Panc1 (cell line): ENCODE measurements around the gene APLF. TPM values are rescaled to one million over a fixed set of nuclear protein-coding genes. Genes with fewer than 3 reads are reported as not detected.

Source experiments
- ATAC-seq: fragments of 200-7000 bp; cut with Tn5 transposase; 2 replicates; pipeline ENCODE4 v1.9.1; 2020; ENCODE audit warnings: mild to moderate bottlenecking, moderate library complexity
- BruUV-seq: library from RNA; stranded (reverse); fragments of 400-500 nt; replicated peaks from 2 replicates; lab custom pipeline; 2021; lab: Mats Ljungman, UMichigan
- CTCF ChIA-PET: fragments of 300-600 bp; sonication (Branson Sonifier 250); formaldehyde crosslinking; loops from one replicate; lab custom pipeline; 2022; ENCODE audit warnings: antibody characterized with exemption; lab: Charles Lee
- POLR2A ChIA-PET: fragments of 300-600 bp; sonication (Branson Sonifier 250); formaldehyde crosslinking; loops from one replicate; lab custom pipeline; 2022; ENCODE audit warnings: antibody characterized with exemption; lab: Charles Lee
- DNase-seq: peaks from one replicate; pipeline ENCODE4 v3.0.0-alpha.2; 2010; ENCODE audit warnings: low read depth, low spot score
- H3K27ac ChIP-seq: 2 replicates; pipeline ENCODE4 v1.5.1; 2011; ENCODE audit warnings: mild to moderate bottlenecking, low read length, inconsistent platforms
- H3K27me3 ChIP-seq: fragments of 200-500 bp; sonication (Bioruptor generic); 2 replicates; pipeline ENCODE4 v1.6.0; 2014; ENCODE audit warnings: low read length, inconsistent platforms; ENCODE audit not compliant: control insufficient read depth, insufficient read depth
- H3K36me3 ChIP-seq: fragments of 200-500 bp; sonication (Bioruptor generic); 2 replicates; pipeline ENCODE4 v1.5.1; 2014; ENCODE audit warnings: inconsistent platforms, mild to moderate bottlenecking, low read length, moderate library complexity; ENCODE audit not compliant: control insufficient read depth, insufficient read depth
- H3K4me1 ChIP-seq: 2 replicates; pipeline ENCODE4 v1.5.1; 2011; ENCODE audit warnings: inconsistent platforms, mild to moderate bottlenecking, low read length, moderate library complexity; ENCODE audit not compliant: control insufficient read depth, insufficient read depth
- H3K4me3 ChIP-seq, 2 experiments: 2 replicates each; pipeline ENCODE4 v1.5.1; 2011 to 2012; ENCODE audit warnings: low read depth in 2 of 2, low read length in 2 of 2, mild to moderate bottlenecking in 2 of 2, inconsistent platforms in 1 of 2, moderate library complexity in 1 of 2
- H3K9me3 ChIP-seq: fragments of 200-500 bp; sonication (Bioruptor generic); 2 replicates; pipeline ENCODE4 v1.5.1; 2014; ENCODE audit warnings: low read depth, mild to moderate bottlenecking, inconsistent platforms, low read length, moderate library complexity; ENCODE audit not compliant: control insufficient read depth, insufficient read depth
- POLR2AphosphoS5 ChIP-seq: IDR thresholded peaks from 2 replicates; pipeline ENCODE4 v1.6.1; 2012; ENCODE audit warnings: mild to moderate bottlenecking, low read depth, low read length, moderate library complexity
- REST ChIP-seq, 2 experiments: IDR thresholded peaks; 2 replicates each; pipeline ENCODE4 v1.6.1; 2011 to 2012; ENCODE audit warnings: low read depth in 2 of 2, control low read depth in 1 of 2, low read length in 1 of 2, mild to moderate bottlenecking in 1 of 2, moderate library complexity in 1 of 2; ENCODE audit not compliant: insufficient read depth in 1 of 2
- SIN3A ChIP-seq: IDR thresholded peaks from 2 replicates; pipeline ENCODE4 v1.6.1; 2012; ENCODE audit warnings: low read depth, mild to moderate bottlenecking, low read length, moderate library complexity, borderline replicate concordance; ENCODE audit not compliant: insufficient read depth
- TCF7L2 ChIP-seq: IDR thresholded peaks from 2 replicates; pipeline ENCODE4 v1.6.1; 2011; ENCODE audit warnings: mild to moderate bottlenecking, low read depth, low read length, inconsistent platforms
- in situ Hi-C: cut with HindIII; loops from 2 replicates; pipeline ENCODE4 v1.10.0; 2016; ENCODE audit warnings: low sequenced_read_pairs, low pct_unique_long_range_greater_than_20kb
- intact Hi-C: fragments of 100-400 bp; cut with micrococcal nuclease; formaldehyde crosslinking; loops from one replicate; pipeline ENCODE4 v1.10.0; 2022; ENCODE audit not compliant: unreplicated experiment
- total RNA-seq: library from RNA; stranded (reverse); gene quantifications from one replicate; pipeline ENCODE4 v1.2.1, GENCODE V29; 2021; ENCODE audit not compliant: unreplicated experiment
- TF ChIP-seq, protein P1 (sequence below): fragments of 450-650 bp; IDR thresholded peaks from 2 replicates; pipeline ENCODE4 v1.5.1; 2017; ENCODE audit warnings: mild to moderate bottlenecking

Gene APLF
- total RNA-seq, 1 experiment from 2014 or later, result 2.6 TPM

DNA sequence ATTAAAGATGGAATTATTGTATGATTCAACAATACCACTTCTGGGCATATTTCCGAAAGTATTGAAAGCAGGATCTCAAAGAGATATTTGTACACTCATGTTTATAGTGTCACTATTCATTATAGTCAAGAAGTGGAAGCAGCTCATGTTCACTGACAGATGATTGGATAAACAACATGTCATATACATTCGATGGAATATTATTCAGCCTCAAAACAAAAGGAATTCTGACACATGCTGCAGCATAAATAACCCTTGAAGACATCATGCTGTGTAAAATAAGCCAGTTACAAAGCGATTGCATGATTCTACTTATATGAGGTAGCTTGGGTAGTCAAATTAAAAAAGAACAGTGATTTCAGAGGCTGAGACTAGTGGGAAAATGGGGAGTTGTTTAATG, 136.7 kb downstream of the APLF start:
- H3K9me3 ChIP-seq, result peaks cover 5% of the 10 kb centered on the region; the same call in 1 of the 2 replicates
- H3K27me3 ChIP-seq, result no peaks in the 10 kb centered on the region
- intact Hi-C loops, result no loop called here
- ChIA-PET CTCF (no interaction called here), POLR2A (no interaction called here)
- no peak overlapping the region for H3K4me3 ChIP-seq
- H3K4me1 ChIP-seq, result no peaks in the 10 kb centered on the region
- H3K27ac ChIP-seq, result no peak overlapping the region
- TF ChIP-seq REST (IDR thresholded peaks at IDR 0.05; ENCODE audit: insufficient read depth in 1 of 2, low read depth in 2 of 2, low read length in 1 of 2), result no peak
- TF ChIP-seq, protein P1, sequence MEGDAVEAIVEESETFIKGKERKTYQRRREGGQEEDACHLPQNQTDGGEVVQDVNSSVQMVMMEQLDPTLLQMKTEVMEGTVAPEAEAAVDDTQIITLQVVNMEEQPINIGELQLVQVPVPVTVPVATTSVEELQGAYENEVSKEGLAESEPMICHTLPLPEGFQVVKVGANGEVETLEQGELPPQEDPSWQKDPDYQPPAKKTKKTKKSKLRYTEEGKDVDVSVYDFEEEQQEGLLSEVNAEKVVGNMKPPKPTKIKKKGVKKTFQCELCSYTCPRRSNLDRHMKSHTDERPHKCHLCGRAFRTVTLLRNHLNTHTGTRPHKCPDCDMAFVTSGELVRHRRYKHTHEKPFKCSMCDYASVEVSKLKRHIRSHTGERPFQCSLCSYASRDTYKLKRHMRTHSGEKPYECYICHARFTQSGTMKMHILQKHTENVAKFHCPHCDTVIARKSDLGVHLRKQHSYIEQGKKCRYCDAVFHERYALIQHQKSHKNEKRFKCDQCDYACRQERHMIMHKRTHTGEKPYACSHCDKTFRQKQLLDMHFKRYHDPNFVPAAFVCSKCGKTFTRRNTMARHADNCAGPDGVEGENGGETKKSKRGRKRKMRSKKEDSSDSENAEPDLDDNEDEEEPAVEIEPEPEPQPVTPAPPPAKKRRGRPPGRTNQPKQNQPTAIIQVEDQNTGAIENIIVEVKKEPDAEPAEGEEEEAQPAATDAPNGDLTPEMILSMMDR, result no peak
- TF ChIP-seq POLR2AphosphoS5, result no peak
- no peak for TF ChIP-seq SIN3A
- no peak for TF ChIP-seq TCF7L2
- no TSS peak for BruUV-seq
- H3K36me3 ChIP-seq, result no peaks in the 10 kb centered on the region
- in situ Hi-C loops, result no loop called here
- ATAC-seq (no peak), DNase-seq (no peak)

GRCh38 chr2:68605939-68606338, 138.6 kb downstream of the APLF start:
- no peaks in the 10 kb centered on the region for H3K4me1 ChIP-seq
- H3K27ac ChIP-seq, result no peak overlapping the region
- H3K36me3 ChIP-seq, result no peaks in the 10 kb centered on the region
- ATAC-seq (no peak), DNase-seq (no peak)
- TF ChIP-seq, protein P1, result no peak
- TF ChIP-seq SIN3A (no peak), TCF7L2 (no peak), REST (IDR thresholded peaks at IDR 0.05; ENCODE audit: insufficient read depth in 1 of 2, low read depth in 2 of 2, low read length in 1 of 2) (no peak), POLR2AphosphoS5 (no peak)
- in situ Hi-C loops (no loop called here), intact Hi-C loops (no loop called here)
- BruUV-seq, result no TSS peak
- peaks cover 5% of the 10 kb centered on the region; the same call in 1 of the 2 replicates for H3K9me3 ChIP-seq
- H3K4me3 ChIP-seq, result no peak overlapping the region
- CTCF ChIA-PET, result no interaction called here
- POLR2A ChIA-PET, result no interaction called here
- H3K27me3 ChIP-seq, result no peaks in the 10 kb centered on the region
